Mesendoderm (in vitro differentiated cells): ENCODE data around the gene AFF2.

Source experiments
- DNase-seq: peaks from one replicate; pipeline ENCODE4 v3.0.0; 2013
- H2AK5ac ChIP-seq: 2 replicates; pipeline ENCODE4 v1.6.1; 2013; ENCODE audit warnings: low read length, inconsistent platforms
- H2BK120ac ChIP-seq: 2 replicates; pipeline ENCODE4 v1.6.1; 2013; ENCODE audit warnings: low read depth, mild to moderate bottlenecking, low read length, moderate library complexity, mixed read lengths
- H2BK15ac ChIP-seq: replicated peaks from 2 replicates; pipeline ENCODE4 v1.6.1; 2013; ENCODE audit warnings: low read depth, mild to moderate bottlenecking, moderate library complexity
- H2BK5ac ChIP-seq: 2 replicates; pipeline ENCODE4 v1.6.1; 2013; ENCODE audit warnings: low read length, inconsistent platforms
- H3K18ac ChIP-seq: 2 replicates; pipeline ENCODE4 v1.6.1; 2013; ENCODE audit warnings: mild to moderate bottlenecking, low read length, mixed read lengths
- H3K23ac ChIP-seq: one replicate; pipeline ENCODE4 v1.6.1; 2013; ENCODE audit warnings: low read length
- H3K27ac ChIP-seq: 2 replicates; pipeline ENCODE4 v1.5.1; 2013; ENCODE audit warnings: low read depth, mild to moderate bottlenecking, inconsistent platforms, low read length, moderate library complexity
- H3K27me3 ChIP-seq: 2 replicates; pipeline ENCODE4 v1.6.1; 2013; ENCODE audit warnings: low read length, control low read depth, mild to moderate bottlenecking, inconsistent platforms; ENCODE audit not compliant: insufficient read depth, poor library complexity
- H3K36me3 ChIP-seq: 2 replicates; pipeline ENCODE4 v1.6.1; 2013; ENCODE audit warnings: low read length, inconsistent platforms; ENCODE audit not compliant: control insufficient read depth, insufficient read depth
- H3K4ac ChIP-seq: one replicate; pipeline ENCODE4 v1.6.1; 2013; ENCODE audit warnings: low read depth, mild to moderate bottlenecking, low read length, moderate library complexity
- H3K4me1 ChIP-seq: 2 replicates; pipeline ENCODE4 v1.6.1; 2013; ENCODE audit warnings: low read depth, low read length, inconsistent platforms; ENCODE audit not compliant: control insufficient read depth
- H3K4me2 ChIP-seq: 2 replicates; pipeline ENCODE4 v1.6.1; 2013; ENCODE audit warnings: low read length
- H3K4me3 ChIP-seq: 2 replicates; pipeline ENCODE4 v1.5.1; 2013; ENCODE audit warnings: mild to moderate bottlenecking, low read length
- H3K56ac ChIP-seq: one replicate; pipeline ENCODE4 v1.6.1; 2013; ENCODE audit warnings: low read length
- H3K79me1 ChIP-seq: 2 replicates; pipeline ENCODE4 v1.6.1; 2013; ENCODE audit warnings: low read length, inconsistent platforms
- H3K79me2 ChIP-seq: 2 replicates; pipeline ENCODE4 v1.6.1; 2013; ENCODE audit warnings: mild to moderate bottlenecking, low read length; ENCODE audit not compliant: control insufficient read depth, insufficient read depth
- H3K9ac ChIP-seq: 2 replicates; pipeline ENCODE4 v1.6.1; 2013; ENCODE audit warnings: low read length, inconsistent platforms
- H4K5ac ChIP-seq: one replicate; pipeline ENCODE4 v1.6.1; 2013; ENCODE audit warnings: low read length
- H4K8ac ChIP-seq: one replicate; pipeline ENCODE4 v1.6.1; 2013; ENCODE audit warnings: low read depth, mild to moderate bottlenecking, control low read depth, low read length, moderate library complexity
- WGBS: extraction: QIAGEN DNeasy Blood & Tissue Kit; methylation state at CpG from one replicate; pipeline ENCODE4 v1.1.7; 2013; ENCODE audit warnings: low lambda C conversion rate, missing lambda C conversion rate; ENCODE audit not compliant: insufficient coverage; ENCODE audit errors: extremely low coverage; 5-methylcytosine and 5-hydroxymethylcytosine counted together

The AFF2 gene

GRCh38 chrX:148649145-148649795 lies 148.9 kb downstream of the AFF2 start:
- Histone ChIP-seq H3K36me3 (no peaks in the 10 kb centered on the region), H3K79me2 (no peaks in the 10 kb centered on the region), H4K5ac (no peak overlapping the region), H2BK120ac (no peak overlapping the region), H2BK5ac (no peak overlapping the region), H3K23ac (no peak overlapping the region), H3K79me1 (no peaks in the 10 kb centered on the region), H2AK5ac (no peak overlapping the region), H3K4me3 (no peak overlapping the region), H2BK15ac (no peak overlapping the region), H3K4me1 (no peaks in the 10 kb centered on the region), H3K18ac (no peak overlapping the region), H3K9ac (no peak overlapping the region), H3K4ac (no peak overlapping the region), H3K56ac (no peak overlapping the region), H4K8ac (no peak overlapping the region), H3K27ac (no peak overlapping the region), H3K27me3 (no peaks in the 10 kb centered on the region), H3K4me2 (no peak overlapping the region)
- WGBS, result no CpG with 5 or more reads among the region's 8 CpGs
- peak; percentile 10 for DNase-seq

GRCh38 chrX:148658115-148658730 lies 157.8 kb downstream of the AFF2 start:
- H2BK15ac ChIP-seq, result no peak overlapping the region

GRCh38 chrX:148659481-148659880 lies 159.1 kb downstream of the AFF2 start:
- Histone ChIP-seq H3K27ac (no peak overlapping the region), H3K4ac (no peak overlapping the region), H3K36me3 (no peaks in the 10 kb centered on the region), H4K5ac (no peak overlapping the region), H4K8ac (no peak overlapping the region), H2BK5ac (no peak overlapping the region), H2BK120ac (no peak overlapping the region), H3K79me1 (no peaks in the 10 kb centered on the region), H3K4me2 (no peak overlapping the region), H3K79me2 (no peaks in the 10 kb centered on the region), H3K4me3 (no peak overlapping the region), H3K4me1 (no peaks in the 10 kb centered on the region), H2AK5ac (no peak overlapping the region), H3K27me3 (no peaks in the 10 kb centered on the region), H3K9ac (no peak overlapping the region), H3K56ac (no peak overlapping the region), H3K18ac (no peak overlapping the region), H3K23ac (no peak overlapping the region), H2BK15ac (no peak overlapping the region)
- DNase-seq, result no peak

More at GRCh38 chrX:148658115-148658730, 157.8 kb downstream of the AFF2 start:
- H3K79me1 ChIP-seq, result no peaks in the 10 kb centered on the region
- H3K36me3 ChIP-seq, result no peaks in the 10 kb centered on the region
- no peak overlapping the region for H3K56ac ChIP-seq
- no peaks in the 10 kb centered on the region for H3K4me1 ChIP-seq
- no peak overlapping the region for H2BK120ac ChIP-seq
- no peak overlapping the region for H3K9ac ChIP-seq
- no peaks in the 10 kb centered on the region for H3K79me2 ChIP-seq
- no peak overlapping the region for H3K4me2 ChIP-seq
- no peak overlapping the region for H4K5ac ChIP-seq
- no peak overlapping the region for H2AK5ac ChIP-seq
- no peak for DNase-seq
- H4K8ac ChIP-seq, result no peak overlapping the region
- H3K4ac ChIP-seq, result no peak overlapping the region
- H3K23ac ChIP-seq, result no peak overlapping the region
- no peaks in the 10 kb centered on the region for H3K27me3 ChIP-seq
- WGBS, result no CpG with 5 or more reads among the region's 4 CpGs
- H2BK5ac ChIP-seq, result no peak overlapping the region
- H3K18ac ChIP-seq, result no peak overlapping the region
- H3K4me3 ChIP-seq, result no peak overlapping the region
- no peak overlapping the region for H3K27ac ChIP-seq

- H3K79me1 ChIP-seq, result no peaks in the 10 kb centered on the region
- no peak for DNase-seq
- no peak overlapping the region for H3K4me2 ChIP-seq
- no peaks in the 10 kb centered on the region for H3K27me3 ChIP-seq
- H3K23ac ChIP-seq, result no peak overlapping the region
- H3K36me3 ChIP-seq, result no peaks in the 10 kb centered on the region
- no peaks in the 10 kb centered on the region for H3K4me1 ChIP-seq
- no peak overlapping the region for H3K56ac ChIP-seq
- no peak overlapping the region for H2BK5ac ChIP-seq
- H3K18ac ChIP-seq, result no peak overlapping the region
- no peak overlapping the region for H3K4me3 ChIP-seq
- no peak overlapping the region for H3K27ac ChIP-seq
- H2BK15ac ChIP-seq, result no peak overlapping the region
- no peak overlapping the region for H3K4ac ChIP-seq
- H2BK120ac ChIP-seq, result no peak overlapping the region
- H2AK5ac ChIP-seq, result no peak overlapping the region
- H4K5ac ChIP-seq, result no peak overlapping the region
- no peak overlapping the region for H3K9ac ChIP-seq
- H4K8ac ChIP-seq, result no peak overlapping the region
- no peaks in the 10 kb centered on the region for H3K79me2 ChIP-seq
Measured at GRCh38 chrX:148661035-148661434, 160.6 kb downstream of the AFF2 start.

GRCh38 chrX:148662014-148662413 lies 161.6 kb downstream of the AFF2 start:
- no peak overlapping the region for H2BK15ac ChIP-seq
- H2BK5ac ChIP-seq, result no peak overlapping the region
- H3K18ac ChIP-seq, result no peak overlapping the region
- H3K79me1 ChIP-seq, result no peaks in the 10 kb centered on the region
- no peak overlapping the region for H4K8ac ChIP-seq
- no peak overlapping the region for H3K9ac ChIP-seq
- no peak overlapping the region for H3K4me3 ChIP-seq
- H3K56ac ChIP-seq, result no peak overlapping the region
- H3K4me1 ChIP-seq, result no peaks in the 10 kb centered on the region
- H3K36me3 ChIP-seq, result no peaks in the 10 kb centered on the region
- H2BK120ac ChIP-seq, result no peak overlapping the region
- no peak overlapping the region for H3K4ac ChIP-seq
- no peaks in the 10 kb centered on the region for H3K79me2 ChIP-seq
- no peaks in the 10 kb centered on the region for H3K27me3 ChIP-seq
- H3K23ac ChIP-seq, result no peak overlapping the region
- no CpG with 5 or more reads among the region's 1 CpG for WGBS
- no peak for DNase-seq
- H3K27ac ChIP-seq, result no peak overlapping the region
- no peak overlapping the region for H4K5ac ChIP-seq
- H3K4me2 ChIP-seq, result no peak overlapping the region
- no peak overlapping the region for H2AK5ac ChIP-seq

DNA sequence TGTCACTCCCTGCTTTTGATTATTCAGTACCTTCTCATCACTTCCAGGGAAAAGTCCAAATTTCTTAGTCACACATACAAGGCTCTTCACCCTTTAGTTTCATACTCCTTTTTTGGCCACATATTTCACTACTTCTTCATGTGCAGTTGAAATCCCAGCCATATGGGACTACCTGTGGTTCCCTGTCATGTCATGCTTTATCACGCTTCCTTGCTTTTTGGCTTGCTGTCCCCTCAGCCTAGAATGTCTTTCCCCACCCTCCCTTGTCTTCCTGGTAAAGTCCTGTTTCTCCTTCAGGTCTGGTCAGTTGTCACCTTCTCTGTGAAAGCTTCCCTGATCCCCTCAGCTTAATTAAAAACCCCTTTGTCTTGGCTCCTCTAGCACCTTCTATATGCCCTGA lies 163.8 kb downstream of the AFF2 start:
- Histone ChIP-seq H3K4me1 (no peaks in the 10 kb centered on the region), H2BK15ac (no peak overlapping the region), H2BK5ac (no peak overlapping the region), H3K56ac (no peak overlapping the region), H4K8ac (no peak overlapping the region), H3K4ac (no peak overlapping the region), H3K27ac (no peak overlapping the region), H3K9ac (no peak overlapping the region), H3K18ac (no peak overlapping the region), H2BK120ac (no peak overlapping the region), H3K4me3 (no peak overlapping the region), H3K36me3 (no peaks in the 10 kb centered on the region), H4K5ac (no peak overlapping the region), H3K27me3 (no peaks in the 10 kb centered on the region), H3K4me2 (no peak overlapping the region), H3K23ac (no peak overlapping the region), H2AK5ac (no peak overlapping the region), H3K79me2 (no peaks in the 10 kb centered on the region), H3K79me1 (no peaks in the 10 kb centered on the region)
- WGBS, result no CpG with 5 or more reads among the region's 1 CpG
- DNase-seq, result no peak
